Choroid plexus epithelial cell (primary cell): ENCODE measurements around the gene PPM1J.

Experiments
- DNase-seq: peaks from one replicate; pipeline ENCODE4 v3.0.0-alpha.2; 2010; ENCODE audit warnings: low read depth
- H3K4me3 ChIP-seq: 2 replicates; pipeline ENCODE4 v1.5.1; 2011; ENCODE audit warnings: low read depth, mild to moderate bottlenecking, control low read depth, low read length, moderate library complexity
- TF ChIP-seq, protein P1 (sequence below): conservative IDR thresholded peaks from 2 replicates; pipeline ENCODE4 v1.5.1; 2011; ENCODE audit warnings: low read depth, mild to moderate bottlenecking, control low read depth, inconsistent platforms, low read length, moderate library complexity

Gene PPM1J

DNA sequence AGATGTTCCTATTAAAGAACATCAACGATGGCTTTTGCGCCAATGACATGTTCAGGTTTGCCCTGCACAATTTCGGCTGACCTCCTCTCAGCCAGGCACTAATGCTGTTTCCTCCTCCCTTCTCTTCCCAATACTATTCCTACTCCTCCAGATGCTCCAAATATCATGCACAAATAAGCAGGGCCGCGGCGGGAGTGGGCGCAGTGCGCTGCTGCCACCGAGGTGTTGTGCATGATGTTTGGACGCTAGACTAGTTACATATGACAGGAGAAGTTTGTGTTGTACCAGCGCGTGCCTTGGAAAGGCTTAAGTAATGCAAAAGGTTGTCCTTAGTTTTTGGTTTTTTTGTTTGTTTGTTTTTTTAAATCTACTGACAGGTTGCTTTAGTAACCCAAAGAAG is 33.3 kb upstream of the PPM1J start:
- DNase-seq, result no peak
- TF ChIP-seq, protein P1, sequence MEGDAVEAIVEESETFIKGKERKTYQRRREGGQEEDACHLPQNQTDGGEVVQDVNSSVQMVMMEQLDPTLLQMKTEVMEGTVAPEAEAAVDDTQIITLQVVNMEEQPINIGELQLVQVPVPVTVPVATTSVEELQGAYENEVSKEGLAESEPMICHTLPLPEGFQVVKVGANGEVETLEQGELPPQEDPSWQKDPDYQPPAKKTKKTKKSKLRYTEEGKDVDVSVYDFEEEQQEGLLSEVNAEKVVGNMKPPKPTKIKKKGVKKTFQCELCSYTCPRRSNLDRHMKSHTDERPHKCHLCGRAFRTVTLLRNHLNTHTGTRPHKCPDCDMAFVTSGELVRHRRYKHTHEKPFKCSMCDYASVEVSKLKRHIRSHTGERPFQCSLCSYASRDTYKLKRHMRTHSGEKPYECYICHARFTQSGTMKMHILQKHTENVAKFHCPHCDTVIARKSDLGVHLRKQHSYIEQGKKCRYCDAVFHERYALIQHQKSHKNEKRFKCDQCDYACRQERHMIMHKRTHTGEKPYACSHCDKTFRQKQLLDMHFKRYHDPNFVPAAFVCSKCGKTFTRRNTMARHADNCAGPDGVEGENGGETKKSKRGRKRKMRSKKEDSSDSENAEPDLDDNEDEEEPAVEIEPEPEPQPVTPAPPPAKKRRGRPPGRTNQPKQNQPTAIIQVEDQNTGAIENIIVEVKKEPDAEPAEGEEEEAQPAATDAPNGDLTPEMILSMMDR, result no peak
- no peak overlapping the region for H3K4me3 ChIP-seq

DNA sequence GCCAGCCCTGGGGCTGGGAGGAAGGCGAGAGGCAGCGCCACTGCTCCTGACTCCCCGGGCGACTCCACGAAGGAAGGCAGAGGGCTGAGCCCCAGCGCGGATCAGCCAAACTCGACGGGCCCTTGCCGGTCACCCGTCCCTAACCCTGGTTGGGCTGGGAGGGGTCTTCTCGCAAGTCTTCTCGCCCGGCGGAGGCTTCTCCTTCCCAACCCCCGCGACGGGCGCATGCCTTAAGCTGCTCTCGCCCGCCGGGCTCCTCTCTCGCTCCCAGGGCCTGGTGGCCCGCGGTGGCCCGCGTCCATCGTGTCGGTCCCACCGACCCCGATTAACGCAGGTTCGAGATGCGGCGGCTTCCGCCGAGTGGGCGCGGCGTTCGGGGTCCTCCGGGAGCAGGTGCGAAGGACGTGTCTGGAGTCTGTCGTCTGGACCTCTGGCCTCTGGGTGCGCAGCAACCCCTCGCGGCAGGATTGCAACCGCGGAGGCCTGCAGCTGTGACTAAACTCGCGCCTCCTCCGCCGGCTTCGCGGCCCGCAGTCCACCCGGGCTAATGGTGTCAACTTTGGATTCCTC is 29.0 kb upstream of the PPM1J start:
- peak; percentile 53 for DNase-seq
- TF ChIP-seq, protein P1, result peak; percentile 65
- H3K4me3 ChIP-seq, result peak overlapping the region; percentile 46

DNA sequence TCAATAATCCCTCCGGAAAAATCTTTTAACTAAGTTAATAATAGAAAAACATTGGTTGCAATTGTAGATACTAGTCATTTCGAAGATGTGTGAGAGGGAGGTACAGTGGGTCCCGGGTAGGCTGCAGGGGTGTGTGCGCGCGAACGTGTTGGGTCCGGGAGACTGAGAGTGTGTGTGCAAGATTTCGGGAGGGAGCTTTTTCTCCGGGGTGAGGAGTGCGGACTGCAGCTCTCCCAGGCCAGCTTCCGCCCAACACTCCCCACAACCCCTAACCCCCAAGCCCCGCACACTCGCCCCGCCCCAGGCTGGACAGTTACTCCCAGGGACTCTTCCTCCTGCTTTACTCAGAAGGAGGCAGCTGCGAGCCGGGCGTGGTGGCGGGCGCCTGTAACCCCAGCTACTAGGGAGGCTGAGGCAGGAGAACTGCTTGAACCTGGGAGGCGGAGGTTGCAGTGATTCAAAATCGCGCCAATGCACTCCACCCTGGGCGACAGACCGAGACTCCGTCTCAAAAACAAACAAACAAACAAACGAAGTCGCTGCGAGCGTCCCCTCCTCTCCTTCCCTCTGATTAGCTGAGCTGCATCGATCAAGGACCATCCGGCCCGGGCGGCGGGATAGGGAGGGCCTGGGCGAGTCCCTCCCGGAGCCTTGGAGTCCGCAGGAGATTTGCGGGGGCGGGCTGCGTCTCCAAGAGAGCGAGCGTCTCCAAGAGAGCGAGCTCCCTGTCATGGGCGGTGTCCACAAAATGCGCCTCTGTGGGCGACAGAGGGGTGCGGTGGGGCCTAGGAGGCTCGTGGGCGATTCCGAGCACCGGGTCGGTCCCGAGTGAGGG is 28.3 kb upstream of the PPM1J start:
- H3K4me3 ChIP-seq, result peak overlapping the region; percentile 46
- TF ChIP-seq, protein P1, result no peak
- DNase-seq, result peak; percentile 19

DNA sequence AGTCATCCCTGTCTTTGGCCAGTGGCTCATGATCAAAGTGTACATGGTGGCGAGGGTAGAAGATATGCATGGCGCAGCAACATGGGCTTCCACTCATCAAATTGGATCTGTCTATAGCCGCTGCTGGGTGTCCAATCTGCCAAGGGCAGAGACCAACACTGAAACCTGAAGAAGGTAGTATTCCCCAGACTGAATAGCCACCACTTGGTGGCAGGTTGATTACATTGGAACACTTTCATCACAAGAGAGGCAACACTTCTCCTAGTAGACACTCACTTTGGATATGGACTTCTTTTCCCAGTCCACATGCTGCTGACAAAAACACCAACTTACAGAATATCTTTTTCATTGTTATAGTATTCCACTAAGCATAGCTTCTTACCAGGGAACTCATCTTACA is 22.4 kb upstream of the PPM1J start:
- no peak for DNase-seq
- no peak overlapping the region for H3K4me3 ChIP-seq
- TF ChIP-seq, protein P1, result no peak

DNA sequence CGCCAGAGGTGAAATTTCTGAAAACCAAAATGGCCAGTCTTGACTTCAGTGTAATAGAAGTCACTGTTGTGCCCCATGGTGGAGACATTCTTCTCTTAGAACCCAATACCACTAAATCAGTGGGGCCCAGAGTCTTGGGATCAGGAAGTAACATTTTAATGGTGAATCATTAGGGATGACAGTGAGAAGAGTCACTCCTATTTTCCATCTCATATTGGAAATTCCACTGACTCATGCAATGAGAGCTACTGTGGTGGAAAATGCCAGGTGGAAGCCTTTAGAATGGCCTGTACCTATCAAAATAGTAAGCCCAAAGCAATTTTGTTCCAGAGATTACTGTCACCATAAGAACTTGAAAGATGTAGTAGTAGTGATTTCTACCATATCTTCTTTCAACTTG is 20.6 kb upstream of the PPM1J start:
- DNase-seq, result peak; percentile 69

DNA sequence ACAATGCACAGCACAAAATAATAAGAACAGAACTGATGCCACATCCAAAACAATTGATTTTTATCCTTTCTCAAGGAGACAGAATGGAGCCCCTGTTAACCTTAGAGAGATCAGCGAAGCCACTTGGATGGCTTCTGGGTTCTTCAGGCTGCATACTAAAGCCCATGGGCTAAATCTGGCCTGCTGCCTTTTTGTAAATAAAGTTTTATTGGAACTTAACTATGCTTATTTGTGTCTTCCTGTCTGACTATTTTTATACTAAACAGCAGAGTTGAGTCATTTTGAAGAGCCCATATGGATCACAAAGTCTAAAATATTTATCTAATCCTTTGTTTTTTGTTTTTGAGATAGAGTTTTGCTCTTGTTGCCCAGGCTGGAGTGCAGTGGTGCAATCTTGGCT is 16.3 kb upstream of the PPM1J start:
- TF ChIP-seq, protein P1, result no peak
- DNase-seq, result no peak
- H3K4me3 ChIP-seq, result no peak overlapping the region

More for the DNA sequence above, 20.6 kb upstream of the PPM1J start:
- H3K4me3 ChIP-seq, result no peak overlapping the region
- TF ChIP-seq, protein P1, result no peak
